ENCODE measurements around the gene ICA1. TPM values are rescaled to one million over a fixed set of nuclear protein-coding genes. Genes with fewer than 3 reads are reported as not detected.

Gene ICA1
- total RNA-seq, 1 experiment from 2014 or later: 66.4 TPM

GRCh38 chr7:8125680-8126444, 136.1 kb downstream of the ICA1 start:
- intact Hi-C loops (cut with micrococcal nuclease; ENCODE audit: unreplicated experiment): no loop called here
- H3K27ac Mint-ChIP-seq (ENCODE audit: unreplicated experiment): no peak overlapping the region
- H3K36me3 Mint-ChIP-seq (ENCODE audit: insufficient read depth, unreplicated experiment): no peaks in the 10 kb centered on the region
- H3K4me3 Mint-ChIP-seq (ENCODE audit: low read depth, unreplicated experiment): no peak overlapping the region
- TF ChIP-seq, protein P1, sequence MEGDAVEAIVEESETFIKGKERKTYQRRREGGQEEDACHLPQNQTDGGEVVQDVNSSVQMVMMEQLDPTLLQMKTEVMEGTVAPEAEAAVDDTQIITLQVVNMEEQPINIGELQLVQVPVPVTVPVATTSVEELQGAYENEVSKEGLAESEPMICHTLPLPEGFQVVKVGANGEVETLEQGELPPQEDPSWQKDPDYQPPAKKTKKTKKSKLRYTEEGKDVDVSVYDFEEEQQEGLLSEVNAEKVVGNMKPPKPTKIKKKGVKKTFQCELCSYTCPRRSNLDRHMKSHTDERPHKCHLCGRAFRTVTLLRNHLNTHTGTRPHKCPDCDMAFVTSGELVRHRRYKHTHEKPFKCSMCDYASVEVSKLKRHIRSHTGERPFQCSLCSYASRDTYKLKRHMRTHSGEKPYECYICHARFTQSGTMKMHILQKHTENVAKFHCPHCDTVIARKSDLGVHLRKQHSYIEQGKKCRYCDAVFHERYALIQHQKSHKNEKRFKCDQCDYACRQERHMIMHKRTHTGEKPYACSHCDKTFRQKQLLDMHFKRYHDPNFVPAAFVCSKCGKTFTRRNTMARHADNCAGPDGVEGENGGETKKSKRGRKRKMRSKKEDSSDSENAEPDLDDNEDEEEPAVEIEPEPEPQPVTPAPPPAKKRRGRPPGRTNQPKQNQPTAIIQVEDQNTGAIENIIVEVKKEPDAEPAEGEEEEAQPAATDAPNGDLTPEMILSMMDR (IDR thresholded peaks at IDR 0.05; ENCODE audit: unreplicated experiment): no peak
- H3K9me3 Mint-ChIP-seq (ENCODE audit: low read depth, unreplicated experiment): no peaks in the 10 kb centered on the region
- H3K4me1 Mint-ChIP-seq (ENCODE audit: low read depth, unreplicated experiment): no peaks in the 10 kb centered on the region
- no peaks in the 10 kb centered on the region for H3K27me3 Mint-ChIP-seq (ENCODE audit: unreplicated experiment)
- DNase-seq: no peak
- no TSS peak for BruUV-seq (replicated peaks)
- CTCF ChIA-PET: no interaction called here

GRCh38 chr7:8121243-8121642, 140.7 kb downstream of the ICA1 start:
- H3K27me3 Mint-ChIP-seq (ENCODE audit: unreplicated experiment): no peaks in the 10 kb centered on the region
- intact Hi-C loops (cut with micrococcal nuclease; ENCODE audit: unreplicated experiment): no loop called here
- no peaks in the 10 kb centered on the region for H3K36me3 Mint-ChIP-seq (ENCODE audit: insufficient read depth, unreplicated experiment)
- no peak overlapping the region for H3K27ac Mint-ChIP-seq (ENCODE audit: unreplicated experiment)
- CTCF ChIA-PET: no interaction called here
- H3K4me1 Mint-ChIP-seq (ENCODE audit: low read depth, unreplicated experiment): no peaks in the 10 kb centered on the region
- DNase-seq: no peak
- BruUV-seq (replicated peaks): no TSS peak
- no peaks in the 10 kb centered on the region for H3K9me3 Mint-ChIP-seq (ENCODE audit: low read depth, unreplicated experiment)
- TF ChIP-seq, protein P1 (IDR thresholded peaks at IDR 0.05; ENCODE audit: unreplicated experiment): no peak
- H3K4me3 Mint-ChIP-seq (ENCODE audit: low read depth, unreplicated experiment): no peak overlapping the region

- BruUV-seq (replicated peaks): no TSS peak
- Mint-ChIP-seq H3K4me3 (ENCODE audit: low read depth, unreplicated experiment) (no peak overlapping the region), H3K4me1 (ENCODE audit: low read depth, unreplicated experiment) (no peaks in the 10 kb centered on the region), H3K9me3 (ENCODE audit: low read depth, unreplicated experiment) (no peaks in the 10 kb centered on the region), H3K27ac (ENCODE audit: unreplicated experiment) (no peak overlapping the region), H3K36me3 (ENCODE audit: insufficient read depth, unreplicated experiment) (no peaks in the 10 kb centered on the region), H3K27me3 (ENCODE audit: unreplicated experiment) (no peaks in the 10 kb centered on the region)
- no peak for DNase-seq
- CTCF ChIA-PET: no interaction called here
- intact Hi-C loops (cut with micrococcal nuclease; ENCODE audit: unreplicated experiment): no loop called here
- TF ChIP-seq, protein P1 (IDR thresholded peaks at IDR 0.05; ENCODE audit: unreplicated experiment): no peak
Observed at GRCh38 chr7:8120390-8121058, 141.4 kb downstream of the ICA1 start.

DNA sequence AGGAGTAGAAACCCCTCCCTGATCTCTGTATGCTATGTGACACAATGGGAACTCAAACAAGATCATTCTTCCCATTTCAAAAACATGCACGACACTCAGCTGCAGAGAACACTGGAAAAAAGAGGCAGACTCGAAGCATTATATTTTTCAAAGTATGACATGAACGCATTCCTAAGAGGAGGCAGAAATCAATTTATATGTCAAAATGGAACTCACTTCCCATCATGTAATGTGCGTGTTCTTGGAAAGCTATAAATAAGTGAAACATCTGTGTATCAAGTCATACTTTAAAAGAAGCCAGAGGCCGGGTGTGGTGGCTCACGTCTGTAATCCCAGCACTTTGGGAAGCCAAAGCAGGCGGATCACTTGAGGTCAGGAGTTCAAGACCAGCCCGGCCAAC, 142.7 kb downstream of the ICA1 start:
- no peaks in the 10 kb centered on the region for H3K36me3 Mint-ChIP-seq (ENCODE audit: insufficient read depth, unreplicated experiment)
- no peaks in the 10 kb centered on the region for H3K27me3 Mint-ChIP-seq (ENCODE audit: unreplicated experiment)
- intact Hi-C loops (cut with micrococcal nuclease; ENCODE audit: unreplicated experiment): no loop called here
- no peak overlapping the region for H3K4me3 Mint-ChIP-seq (ENCODE audit: low read depth, unreplicated experiment)
- no peaks in the 10 kb centered on the region for H3K4me1 Mint-ChIP-seq (ENCODE audit: low read depth, unreplicated experiment)
- TF ChIP-seq, protein P1 (IDR thresholded peaks at IDR 0.05; ENCODE audit: unreplicated experiment): no peak
- no peak overlapping the region for H3K27ac Mint-ChIP-seq (ENCODE audit: unreplicated experiment)
- CTCF ChIA-PET: no interaction called here
- DNase-seq: no peak
- BruUV-seq (replicated peaks): no TSS peak
- H3K9me3 Mint-ChIP-seq (ENCODE audit: low read depth, unreplicated experiment): no peaks in the 10 kb centered on the region
